ENCODE measurements around the gene GYG2.

DNA sequence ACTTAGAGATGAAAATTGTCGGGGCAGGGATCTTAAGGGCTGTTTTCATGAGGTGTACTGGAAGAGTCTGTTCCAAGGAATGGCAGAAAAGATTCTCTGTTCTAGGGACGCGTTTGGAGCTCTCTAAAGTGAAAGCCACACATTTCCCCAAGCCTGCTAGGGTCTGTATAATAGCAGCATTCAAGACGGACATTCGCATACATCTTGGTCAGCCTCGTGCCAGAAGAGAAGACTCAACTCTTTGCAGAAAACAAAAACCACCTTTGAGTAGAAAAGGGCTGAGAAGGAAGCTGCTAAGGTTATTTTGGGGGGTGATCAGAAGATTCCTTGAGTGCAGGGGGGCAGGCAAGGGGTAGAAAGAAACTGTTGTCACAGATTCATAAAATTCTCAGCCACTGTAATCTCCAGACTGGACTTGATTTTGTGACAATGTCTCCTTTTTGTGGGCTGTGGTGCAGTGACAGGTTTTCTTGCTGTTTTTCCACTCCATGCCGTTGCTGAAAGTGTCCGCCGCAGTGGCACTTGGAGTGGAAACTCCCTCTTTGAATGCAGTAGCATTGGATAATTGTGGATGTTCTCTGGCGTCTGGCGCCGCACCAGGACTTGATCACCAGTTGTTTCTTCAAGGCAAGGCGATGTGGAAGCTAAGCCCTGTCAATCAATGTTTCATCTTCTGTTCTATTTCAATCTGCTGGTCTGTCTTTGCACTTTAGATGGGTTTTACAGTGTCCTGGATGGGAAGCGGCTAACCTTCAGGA lies 2.9 kb downstream of the GYG2 start:
- TF ChIP-seq, protein P1, sequence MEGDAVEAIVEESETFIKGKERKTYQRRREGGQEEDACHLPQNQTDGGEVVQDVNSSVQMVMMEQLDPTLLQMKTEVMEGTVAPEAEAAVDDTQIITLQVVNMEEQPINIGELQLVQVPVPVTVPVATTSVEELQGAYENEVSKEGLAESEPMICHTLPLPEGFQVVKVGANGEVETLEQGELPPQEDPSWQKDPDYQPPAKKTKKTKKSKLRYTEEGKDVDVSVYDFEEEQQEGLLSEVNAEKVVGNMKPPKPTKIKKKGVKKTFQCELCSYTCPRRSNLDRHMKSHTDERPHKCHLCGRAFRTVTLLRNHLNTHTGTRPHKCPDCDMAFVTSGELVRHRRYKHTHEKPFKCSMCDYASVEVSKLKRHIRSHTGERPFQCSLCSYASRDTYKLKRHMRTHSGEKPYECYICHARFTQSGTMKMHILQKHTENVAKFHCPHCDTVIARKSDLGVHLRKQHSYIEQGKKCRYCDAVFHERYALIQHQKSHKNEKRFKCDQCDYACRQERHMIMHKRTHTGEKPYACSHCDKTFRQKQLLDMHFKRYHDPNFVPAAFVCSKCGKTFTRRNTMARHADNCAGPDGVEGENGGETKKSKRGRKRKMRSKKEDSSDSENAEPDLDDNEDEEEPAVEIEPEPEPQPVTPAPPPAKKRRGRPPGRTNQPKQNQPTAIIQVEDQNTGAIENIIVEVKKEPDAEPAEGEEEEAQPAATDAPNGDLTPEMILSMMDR (conservative IDR thresholded peaks at IDR 0.05; ENCODE audit: low read depth, low read length): no peak
- TF ChIP-seq EZH2 (IDR thresholded peaks at IDR 0.05; ENCODE audit: borderline replicate concordance, low read depth, low read length, poor library complexity, severe bottlenecking): no peak

Measured in A673 (cell line).